Keratinocyte (primary cell): ENCODE data around the gene HID1. TPM values are rescaled to one million over a fixed set of nuclear protein-coding genes. Genes with fewer than 3 reads are reported as not detected.
"Not testable (repeated sequence)": the region's sequence is repeated elsewhere in the genome, so short reads cannot be mapped to it uniquely, and the experiment has no call there.

Experiments used
- DNase-seq: peaks from one replicate; pipeline ENCODE4 v3.0.0-alpha.2; 2011; ENCODE audit warnings: low read depth, missing footprints, low spot score
- FAIRE-seq: peaks from 2 replicates; lab custom pipeline; 2011; peaks lifted over from hg19 to GRCh38; lab: Jason Lieb, UNC
- H2AFZ ChIP-seq: 2 replicates; pipeline ENCODE4 v1.6.0; 2012; ENCODE audit warnings: low read length, control low read depth, inconsistent platforms; ENCODE audit not compliant: control insufficient read depth
- H3K27ac ChIP-seq: 2 replicates; pipeline ENCODE4 v1.5.1; 2011; ENCODE audit warnings: low read length; ENCODE audit not compliant: control insufficient read depth, insufficient read depth
- H3K27me3 ChIP-seq: 3 replicates; pipeline ENCODE4 v1.6.0; 2011; ENCODE audit warnings: low read length; ENCODE audit not compliant: control insufficient read depth, insufficient read depth; ENCODE audit errors: extremely low read depth
- H3K36me3 ChIP-seq, 2 experiments: 2 replicates in 1 of 2; 3 replicates in 1 of 2; pipeline ENCODE4 v1.5.1; 2011; ENCODE audit warnings: low read length in 2 of 2, mild to moderate bottlenecking in 1 of 2; ENCODE audit not compliant: control insufficient read depth in 2 of 2, insufficient read depth in 2 of 2; ENCODE audit errors: extremely low read depth in 1 of 2
- H3K4me1 ChIP-seq: 3 replicates; pipeline ENCODE4 v1.5.1; 2011; ENCODE audit warnings: low read length; ENCODE audit not compliant: control insufficient read depth, insufficient read depth; ENCODE audit errors: extremely low read depth
- H3K4me2 ChIP-seq: 3 replicates; pipeline ENCODE4 v1.6.0; 2011; ENCODE audit warnings: low read depth, low read length; ENCODE audit not compliant: control insufficient read depth, insufficient read depth; ENCODE audit errors: extremely low read depth
- H3K4me3 ChIP-seq, 3 experiments: fragments of 200-600 bp in 1 of 3; sonication (generic) in 1 of 3; 2 replicates in 2 of 3; 3 replicates in 1 of 3; pipeline ENCODE4 v1.5.1; 2011 to 2016; ENCODE audit warnings: low read length in 3 of 3, mild to moderate bottlenecking in 3 of 3, control low read depth in 2 of 3, inconsistent platforms in 1 of 3, low read depth in 1 of 3, mixed read lengths in 1 of 3, mixed run types in 1 of 3, moderate library complexity in 1 of 3; ENCODE audit not compliant: control insufficient read depth in 2 of 3, insufficient read depth in 2 of 3; ENCODE audit errors: extremely low read depth in 1 of 3
- H3K79me2 ChIP-seq: 2 replicates; pipeline ENCODE4 v1.6.0; 2012; ENCODE audit warnings: low read length; ENCODE audit not compliant: control insufficient read depth, insufficient read depth
- H3K9ac ChIP-seq: 3 replicates; pipeline ENCODE4 v1.6.0; 2011; ENCODE audit warnings: low read length; ENCODE audit not compliant: control insufficient read depth, insufficient read depth; ENCODE audit errors: extremely low read depth
- H3K9me1 ChIP-seq: 3 replicates; pipeline ENCODE4 v1.6.0; 2011; ENCODE audit warnings: low read length; ENCODE audit not compliant: control insufficient read depth, insufficient read depth; ENCODE audit errors: extremely low read depth
- H3K9me3 ChIP-seq: 2 replicates; pipeline ENCODE4 v1.5.1; 2012; ENCODE audit warnings: low read depth, low read length; ENCODE audit not compliant: control insufficient read depth
- H4K20me1 ChIP-seq: 3 replicates; pipeline ENCODE4 v1.6.0; 2011; ENCODE audit warnings: low read length; ENCODE audit not compliant: control insufficient read depth, insufficient read depth; ENCODE audit errors: extremely low read depth
- EZH2 ChIP-seq: IDR thresholded peaks from one replicate; pipeline ENCODE4 v1.6.1; 2012; ENCODE audit warnings: inconsistent platforms, mild to moderate bottlenecking, low read length, moderate library complexity
- dilution Hi-C: fragments of 300-500 bp; cut with MboI; formaldehyde crosslinking; loops from one replicate; pipeline ENCODE4 v1.7.0; 2020; ENCODE audit warnings: low sequenced_read_pairs; ENCODE audit not compliant: extremely low pct_ligation_motif_present
- polyA plus RNA-seq, 5 experiments: library from polyadenylated mRNA; depleted of rRNA in 3 of 5; stranded (reverse) in 3 of 5; stranded (forward) in 1 of 5; unstranded in 1 of 5; fragments of >200 nt; gene quantifications; 1 replicate in 1 of 5; 2 replicates in 3 of 5; 3 replicates in 1 of 5; pipeline versions ENCODE4 v1.2.1 to v1.2.3, GENCODE V29; 2011 to 2012; ENCODE audit warnings: missing spikeins in 2 of 5, low read depth in 1 of 5, low replicate concordance in 1 of 5
- TF ChIP-seq, protein P1 (sequence below), 3 experiments: IDR thresholded peaks in 1 of 3; conservative IDR thresholded peaks in 1 of 3; optimal IDR thresholded peaks in 1 of 3; 2 replicates in 2 of 3; 3 replicates in 1 of 3; pipeline versions ENCODE3 to v1.5.1; 2011; ENCODE audit warnings: low read length in 3 of 3, mild to moderate bottlenecking in 3 of 3, moderate library complexity in 2 of 3, control low read depth in 1 of 3, inconsistent platforms in 1 of 3; ENCODE audit not compliant: insufficient read depth in 2 of 3; ENCODE audit errors: extremely low read depth in 1 of 3

Gene HID1
- polyA plus RNA-seq, 1 donor (not counting 4 experiments of a cell fraction or from before 2014, with no cell fraction given) = 0.33 TPM

DNA sequence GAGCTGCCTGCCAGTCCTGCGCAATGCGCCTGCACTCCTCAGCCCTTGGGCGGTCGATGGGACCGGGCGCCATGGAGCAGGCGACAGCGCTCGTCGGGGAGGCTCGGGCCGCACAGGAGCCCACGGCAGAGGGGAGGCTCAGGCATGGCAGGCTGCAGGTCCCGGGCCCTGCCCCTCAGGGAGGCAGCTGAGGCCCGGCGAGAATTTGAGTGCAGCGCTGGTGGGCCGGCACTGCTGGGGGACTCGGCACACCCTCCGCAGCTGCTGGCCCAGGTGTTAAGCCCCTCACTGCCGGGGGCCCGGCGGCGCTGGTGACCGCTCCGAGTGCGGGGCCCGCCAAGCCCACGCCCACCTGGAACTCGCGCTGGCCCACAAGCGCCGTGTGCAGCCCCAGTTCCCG, 65.5 kb downstream of the HID1 start:
- DNase-seq (no peak), FAIRE-seq (no peak)
- no peaks in the 10 kb centered on the region for H3K9me3 ChIP-seq
- no peak overlapping the region for H3K27ac ChIP-seq
- H4K20me1 ChIP-seq = no peaks in the 10 kb centered on the region
- TF ChIP-seq, protein P1, sequence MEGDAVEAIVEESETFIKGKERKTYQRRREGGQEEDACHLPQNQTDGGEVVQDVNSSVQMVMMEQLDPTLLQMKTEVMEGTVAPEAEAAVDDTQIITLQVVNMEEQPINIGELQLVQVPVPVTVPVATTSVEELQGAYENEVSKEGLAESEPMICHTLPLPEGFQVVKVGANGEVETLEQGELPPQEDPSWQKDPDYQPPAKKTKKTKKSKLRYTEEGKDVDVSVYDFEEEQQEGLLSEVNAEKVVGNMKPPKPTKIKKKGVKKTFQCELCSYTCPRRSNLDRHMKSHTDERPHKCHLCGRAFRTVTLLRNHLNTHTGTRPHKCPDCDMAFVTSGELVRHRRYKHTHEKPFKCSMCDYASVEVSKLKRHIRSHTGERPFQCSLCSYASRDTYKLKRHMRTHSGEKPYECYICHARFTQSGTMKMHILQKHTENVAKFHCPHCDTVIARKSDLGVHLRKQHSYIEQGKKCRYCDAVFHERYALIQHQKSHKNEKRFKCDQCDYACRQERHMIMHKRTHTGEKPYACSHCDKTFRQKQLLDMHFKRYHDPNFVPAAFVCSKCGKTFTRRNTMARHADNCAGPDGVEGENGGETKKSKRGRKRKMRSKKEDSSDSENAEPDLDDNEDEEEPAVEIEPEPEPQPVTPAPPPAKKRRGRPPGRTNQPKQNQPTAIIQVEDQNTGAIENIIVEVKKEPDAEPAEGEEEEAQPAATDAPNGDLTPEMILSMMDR (optimal IDR thresholded peaks at IDR 0.05 in 1 of 3, IDR thresholded peaks at IDR 0.05 in 1 of 3, conservative IDR thresholded peaks at IDR 0.05 in 1 of 3; ENCODE audit: extremely low read depth in 1 of 3, insufficient read depth in 2 of 3, low read length in 3 of 3) = no peak
- no peak for TF ChIP-seq EZH2
- no peak overlapping the region for H3K9ac ChIP-seq
- no peak overlapping the region for H3K4me2 ChIP-seq
- H3K79me2 ChIP-seq = no peaks in the 10 kb centered on the region
- H3K36me3 ChIP-seq = no peaks in the 10 kb centered on the region
- H3K4me3 ChIP-seq = no peak overlapping the region
- H3K4me1 ChIP-seq = no peaks in the 10 kb centered on the region
- H3K9me1 ChIP-seq = no peaks in the 10 kb centered on the region
- dilution Hi-C loops = no loop called here
- no peak overlapping the region for H2AFZ ChIP-seq
- no peaks in the 10 kb centered on the region for H3K27me3 ChIP-seq

DNA sequence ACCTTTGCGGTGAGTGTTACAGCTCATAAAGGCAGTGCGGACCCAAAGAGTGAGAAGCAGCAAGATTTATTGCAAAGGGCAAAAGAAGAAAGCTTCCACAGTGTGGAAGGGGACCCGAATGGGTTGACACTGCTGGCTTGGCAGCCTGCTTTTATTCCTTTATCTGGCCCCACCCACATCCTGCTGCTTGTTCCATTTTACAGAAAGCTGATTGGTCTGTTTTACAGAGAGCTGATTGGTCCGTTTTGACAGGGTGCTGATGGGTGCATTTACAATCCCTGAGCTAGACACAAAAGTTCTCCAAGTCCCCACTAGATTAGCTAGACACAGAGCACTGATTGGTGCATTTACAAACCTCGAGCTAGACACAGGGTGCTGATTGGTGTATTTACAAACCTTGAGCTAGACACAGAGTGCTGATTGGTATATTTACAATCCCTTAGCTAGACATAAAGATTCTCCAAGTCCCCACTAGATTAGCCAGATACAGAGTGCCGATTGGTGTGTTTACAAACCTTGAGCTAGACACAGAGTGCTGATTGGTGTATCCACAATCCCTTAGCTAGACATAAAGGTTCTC, 66.3 kb downstream of the HID1 start:
- H3K27ac ChIP-seq, H3K4me1 ChIP-seq, H3K27me3 ChIP-seq, dilution Hi-C loops, FAIRE-seq, H3K4me3 ChIP-seq, H3K4me2 ChIP-seq, H3K36me3 ChIP-seq, H2AFZ ChIP-seq, H3K9me3 ChIP-seq, H4K20me1 ChIP-seq, DNase-seq, H3K9me1 ChIP-seq, H3K9ac ChIP-seq, H3K79me2 ChIP-seq: not testable (repeated sequence)
